GM12874 (cell line): Measurements from ENCODE around the gene SF1.

Experiments used
- TF ChIP-seq, protein P1 (sequence below): IDR thresholded peaks from 2 replicates; pipeline ENCODE4 v1.5.1; 2011; ENCODE audit warnings: low read depth, mild to moderate bottlenecking, control low read depth, low read length, moderate library complexity; ENCODE audit not compliant: insufficient read depth

Gene SF1

DNA sequence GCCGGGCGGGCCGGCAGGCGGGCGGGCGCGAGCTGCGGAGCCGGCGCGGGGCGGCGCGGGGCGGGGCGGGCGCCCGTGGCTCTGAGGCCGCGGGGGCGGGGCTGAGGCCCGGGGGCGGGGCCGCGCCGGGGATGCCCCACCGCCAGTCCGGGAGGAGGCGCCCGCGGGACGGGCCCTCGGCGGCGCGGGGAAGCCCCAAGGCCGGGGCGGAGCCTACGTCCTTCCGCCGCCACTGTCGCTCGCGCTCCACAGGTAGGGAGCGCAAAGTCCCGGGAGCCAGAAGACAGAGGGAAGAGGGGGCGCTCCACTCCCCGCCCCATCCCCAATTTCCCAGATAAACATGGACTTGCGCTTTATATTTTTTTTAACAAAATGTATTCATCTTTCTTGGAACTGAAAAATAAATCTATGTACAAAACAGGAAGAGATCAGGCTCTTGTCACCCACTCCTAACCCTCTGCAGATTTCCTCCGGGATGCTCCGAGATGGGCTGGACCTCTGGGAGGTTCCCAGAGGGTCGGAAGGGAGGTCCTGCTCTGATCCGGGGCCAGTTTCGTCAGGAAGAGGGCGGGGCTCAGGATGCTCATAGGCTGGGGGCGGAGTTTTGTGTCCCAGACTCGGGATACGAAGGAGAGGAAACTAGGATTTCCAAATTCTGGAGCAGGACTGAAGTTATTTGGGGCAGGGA lies 25.0 kb upstream of the SF1 start, which contains the start of gene MAP4K2:
Gene MAP4K2 (minus strand): TSS at position 57 of the 688 bp plus-strand sequence. CDS start 65 bp downstream, outside the sequence.
- TF ChIP-seq, protein P1, sequence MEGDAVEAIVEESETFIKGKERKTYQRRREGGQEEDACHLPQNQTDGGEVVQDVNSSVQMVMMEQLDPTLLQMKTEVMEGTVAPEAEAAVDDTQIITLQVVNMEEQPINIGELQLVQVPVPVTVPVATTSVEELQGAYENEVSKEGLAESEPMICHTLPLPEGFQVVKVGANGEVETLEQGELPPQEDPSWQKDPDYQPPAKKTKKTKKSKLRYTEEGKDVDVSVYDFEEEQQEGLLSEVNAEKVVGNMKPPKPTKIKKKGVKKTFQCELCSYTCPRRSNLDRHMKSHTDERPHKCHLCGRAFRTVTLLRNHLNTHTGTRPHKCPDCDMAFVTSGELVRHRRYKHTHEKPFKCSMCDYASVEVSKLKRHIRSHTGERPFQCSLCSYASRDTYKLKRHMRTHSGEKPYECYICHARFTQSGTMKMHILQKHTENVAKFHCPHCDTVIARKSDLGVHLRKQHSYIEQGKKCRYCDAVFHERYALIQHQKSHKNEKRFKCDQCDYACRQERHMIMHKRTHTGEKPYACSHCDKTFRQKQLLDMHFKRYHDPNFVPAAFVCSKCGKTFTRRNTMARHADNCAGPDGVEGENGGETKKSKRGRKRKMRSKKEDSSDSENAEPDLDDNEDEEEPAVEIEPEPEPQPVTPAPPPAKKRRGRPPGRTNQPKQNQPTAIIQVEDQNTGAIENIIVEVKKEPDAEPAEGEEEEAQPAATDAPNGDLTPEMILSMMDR = peak; percentile 33

DNA sequence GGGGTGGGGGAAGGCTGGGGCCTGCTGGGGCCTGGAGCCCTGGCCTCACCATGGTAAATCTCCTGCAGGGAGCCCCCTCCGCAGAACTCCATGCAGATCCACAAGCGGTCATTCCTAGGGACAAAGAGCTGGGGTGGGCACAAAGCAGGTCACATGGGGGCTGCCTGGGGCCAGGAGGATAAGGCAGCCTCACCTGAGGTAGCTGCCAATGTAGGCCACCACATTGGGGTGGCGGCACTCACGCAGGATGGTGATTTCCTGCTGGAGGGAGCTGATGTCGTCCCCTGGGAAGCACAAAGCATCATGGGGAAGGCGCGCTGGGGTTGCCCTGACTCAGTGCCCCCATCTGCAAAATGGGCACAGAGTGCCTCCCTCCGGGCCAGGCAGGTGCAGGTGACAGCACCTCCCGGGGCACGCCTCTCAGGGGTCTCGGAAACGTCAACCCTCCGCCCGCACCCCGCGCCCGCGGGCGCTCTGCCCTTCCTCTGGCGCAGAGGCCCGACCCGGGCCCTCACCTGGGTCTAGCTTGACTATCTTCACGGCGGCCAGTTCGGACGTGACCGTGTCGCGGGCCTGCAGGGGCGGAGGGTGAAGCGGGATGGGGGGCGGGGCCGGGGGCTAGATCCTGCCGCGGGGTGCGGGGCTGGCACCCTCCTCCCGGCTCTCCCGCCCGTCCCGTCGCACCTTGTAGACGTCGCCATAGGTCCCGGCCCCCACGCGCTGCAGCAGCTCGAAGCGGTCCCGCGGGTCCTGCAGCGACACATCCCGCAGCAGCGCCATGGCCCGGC lies 24.2 kb upstream of the SF1 start:
- TF ChIP-seq, protein P1 = no peak

DNA sequence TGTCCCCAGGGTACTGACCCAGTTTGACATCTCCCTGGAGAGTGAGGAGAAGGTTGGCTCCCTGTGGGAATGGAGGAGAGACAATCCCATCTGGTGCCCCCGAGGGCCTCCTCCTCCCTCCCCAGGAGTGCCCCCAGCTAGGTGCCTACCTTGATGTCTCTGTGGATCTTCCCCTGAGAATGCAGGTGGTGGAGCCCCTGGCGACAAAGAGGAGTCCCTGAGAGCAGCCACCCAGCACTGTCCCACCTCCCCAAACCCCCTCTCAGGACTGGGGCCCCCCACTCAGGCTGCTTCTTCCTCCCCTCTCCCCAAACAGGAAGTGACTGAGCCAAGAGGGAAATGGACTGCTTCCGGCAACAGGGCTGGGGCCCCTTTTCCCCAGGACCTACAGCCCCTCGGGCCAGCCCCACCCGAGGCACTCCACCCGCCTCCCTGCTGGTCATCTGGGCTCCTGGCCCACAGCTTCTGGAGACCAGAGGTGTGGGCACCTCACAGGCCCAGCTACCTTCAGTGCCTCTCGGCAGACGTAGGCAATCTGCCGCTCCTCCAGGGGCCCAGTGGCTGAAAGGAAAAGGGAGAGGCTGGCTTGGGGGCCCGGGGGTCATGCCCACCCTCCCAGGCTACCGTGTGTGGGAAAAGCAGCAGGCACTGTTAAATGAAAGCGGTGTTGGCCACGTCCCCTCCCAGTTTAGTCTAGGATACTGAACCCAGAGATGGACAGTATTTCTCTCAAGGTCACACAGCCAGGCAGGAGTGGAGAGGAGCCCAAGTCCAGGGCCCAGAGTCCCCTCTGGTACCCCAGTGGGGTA lies 23.4 kb upstream of the SF1 start:
- TF ChIP-seq, protein P1 = no peak

DNA sequence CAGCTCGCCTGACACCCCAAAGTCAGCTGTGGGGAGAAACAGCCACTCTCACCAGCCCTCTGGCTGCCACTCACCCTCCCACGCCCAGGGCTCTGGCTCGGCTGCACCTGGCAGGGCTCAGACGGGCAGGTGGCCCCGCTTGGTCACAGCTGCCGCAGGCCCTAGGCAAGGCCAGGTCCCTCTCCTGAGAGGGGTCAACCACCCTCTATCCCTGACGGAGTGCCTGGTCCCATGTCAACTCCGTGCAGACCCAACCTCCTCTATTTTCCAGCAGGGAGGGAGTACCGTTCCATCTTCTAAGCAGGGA lies 22.8 kb upstream of the SF1 start:
- TF ChIP-seq, protein P1 = no peak

DNA sequence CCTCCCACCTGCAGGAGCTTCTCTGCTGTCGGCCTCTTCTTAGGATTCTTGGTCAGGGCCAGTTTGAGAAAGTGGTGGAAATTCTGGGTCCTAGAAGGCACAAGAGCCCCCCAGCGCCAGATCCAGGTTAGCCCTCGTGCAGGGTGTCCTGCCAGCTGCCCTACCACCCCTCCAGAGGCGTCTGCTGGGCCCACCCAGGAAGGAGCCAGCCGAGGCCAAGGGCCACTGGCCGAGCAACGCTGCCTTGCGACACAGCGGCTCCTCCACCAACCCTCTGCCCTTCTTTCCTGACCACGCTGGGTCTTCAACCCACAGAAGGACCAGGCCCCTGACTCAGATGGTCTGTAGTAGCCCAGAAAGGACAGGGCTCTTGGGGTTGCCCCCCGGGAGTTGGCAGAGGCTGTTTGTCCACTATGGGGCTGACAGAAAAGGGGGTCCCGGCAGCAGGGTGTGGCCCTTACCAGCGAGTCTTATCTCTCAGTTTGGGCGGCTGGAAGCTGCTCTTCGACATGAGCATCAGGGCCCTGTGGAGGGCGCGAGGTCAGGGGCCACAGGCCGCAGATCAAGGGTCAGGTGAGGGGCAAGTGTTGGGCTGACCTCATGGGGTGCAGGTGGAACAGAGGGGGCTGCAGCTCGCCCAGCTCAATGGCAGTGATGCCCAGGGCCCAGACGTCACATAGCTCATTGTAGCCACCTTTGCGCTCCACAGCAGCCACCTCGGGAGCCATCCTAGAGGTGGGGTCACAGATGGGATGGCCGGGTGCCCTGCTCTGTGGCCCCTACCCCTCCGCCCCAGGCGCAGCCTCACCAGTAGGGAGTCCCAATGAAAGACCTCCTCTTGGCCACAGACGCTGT lies 22.2 kb upstream of the SF1 start:
- TF ChIP-seq, protein P1 = no peak

DNA sequence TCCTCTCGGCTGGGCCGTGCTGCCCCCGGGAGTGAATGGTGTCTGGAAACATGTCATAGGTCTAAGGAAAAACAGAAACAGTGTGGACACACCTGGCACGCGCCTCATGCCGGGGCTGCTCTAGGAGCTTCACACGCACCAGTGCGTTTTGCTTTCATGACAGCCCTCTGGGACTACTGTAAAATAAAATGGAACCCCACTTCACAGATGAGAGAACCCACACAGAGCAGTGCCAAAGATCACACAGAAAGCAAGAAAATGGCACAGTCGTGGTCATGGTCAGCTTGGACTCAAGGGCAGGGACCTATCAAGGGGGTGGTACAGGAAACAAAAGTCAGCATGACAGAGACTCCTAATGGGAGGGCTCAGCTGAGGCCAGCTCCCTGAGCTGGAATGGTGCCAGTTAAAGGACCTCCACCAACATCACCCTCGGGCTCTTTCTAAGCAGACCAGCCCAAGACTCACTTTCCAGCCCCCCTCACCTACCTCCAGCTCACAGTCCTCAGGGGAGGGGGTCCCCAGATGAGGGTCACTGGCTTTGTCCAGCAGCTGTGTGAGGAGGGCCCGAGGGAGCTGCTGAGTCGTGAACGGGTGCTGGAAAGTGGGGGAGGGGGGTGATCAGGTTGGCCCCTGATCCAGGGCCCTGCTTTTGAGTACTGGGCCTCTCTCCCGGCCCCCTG lies 21.4 kb upstream of the SF1 start:
- TF ChIP-seq, protein P1 = no peak
